GM21381 (cell line): ENCODE results near the gene CLASP2.
"Not testable (repeated sequence)": the region's sequence is repeated elsewhere in the genome, so short reads cannot be mapped to it uniquely, and the experiment has no call there.

Source experiments
- ATAC-seq: cut with Tn5 transposase; IDR thresholded peaks from one replicate; pipeline ENCODE4 v1.9.1; 2021; ENCODE audit warnings: mild to moderate bottlenecking, moderate library complexity; ENCODE audit not compliant: unreplicated experiment

Gene CLASP2

GRCh38 chr3:33690341-33690740, 27.7 kb downstream of the CLASP2 start:
- no peak for ATAC-seq

- ATAC-seq = no peak
These were observed 30.5 kb downstream of the CLASP2 start for GRCh38 chr3:33687406-33688010.

GRCh38 chr3:33682770-33683169, 35.3 kb downstream of the CLASP2 start:
- no peak for ATAC-seq

GRCh38 chr3:33681667-33682066, 36.4 kb downstream of the CLASP2 start:
- ATAC-seq = no peak

GRCh38 chr3:33678073-33678472, 40.0 kb downstream of the CLASP2 start:
- ATAC-seq = no peak

- not testable (repeated sequence) for ATAC-seq
These were observed 44.6 kb downstream of the CLASP2 start for GRCh38 chr3:33673436-33673835.

- no peak for ATAC-seq
These were observed 49.4 kb downstream of the CLASP2 start for GRCh38 chr3:33668618-33669017.

- no peak for ATAC-seq
These were observed 52.8 kb downstream of the CLASP2 start for GRCh38 chr3:33665294-33665693.

GRCh38 chr3:33664195-33664594, 53.9 kb downstream of the CLASP2 start:
- ATAC-seq = no peak

GRCh38 chr3:33663042-33663441, 55.0 kb downstream of the CLASP2 start:
- ATAC-seq = no peak

GRCh38 chr3:33659856-33660434, 58.1 kb downstream of the CLASP2 start:
- ATAC-seq = no peak

- peak; percentile 90 for ATAC-seq
These were observed 58.8 kb downstream of the CLASP2 start for GRCh38 chr3:33658991-33659848.

- no peak for ATAC-seq
These were observed 59.4 kb downstream of the CLASP2 start for GRCh38 chr3:33658621-33658990.

- no peak for ATAC-seq
These were observed 60.0 kb downstream of the CLASP2 start for GRCh38 chr3:33658039-33658438.

- no peak for ATAC-seq
These were observed 65.3 kb downstream of the CLASP2 start for GRCh38 chr3:33652736-33653135.

- ATAC-seq = not testable (repeated sequence)
These were observed 67.0 kb downstream of the CLASP2 start for GRCh38 chr3:33651101-33651500.

- no peak for ATAC-seq
These were observed 67.6 kb downstream of the CLASP2 start for GRCh38 chr3:33650495-33650894.

GRCh38 chr3:33648793-33649192, 69.3 kb downstream of the CLASP2 start:
- ATAC-seq = no peak

GRCh38 chr3:33646406-33646805, 71.6 kb downstream of the CLASP2 start:
- no peak for ATAC-seq

GRCh38 chr3:33645060-33645647, 72.9 kb downstream of the CLASP2 start:
- no peak for ATAC-seq

- no peak for ATAC-seq
These were observed 73.5 kb downstream of the CLASP2 start for GRCh38 chr3:33644582-33644981.

- ATAC-seq = no peak
These were observed 75.2 kb downstream of the CLASP2 start for GRCh38 chr3:33642806-33643205.
